ENCODE measurements around the gene DNM1L. TPM values are rescaled to one million over a fixed set of nuclear protein-coding genes. Genes with fewer than 3 reads are reported as not detected.
"Not testable (repeated sequence)": the region's sequence is repeated elsewhere in the genome, so short reads cannot be mapped to it uniquely, and the experiment has no call there.

DNM1L gene
- polyA plus RNA-seq, 3 donors: 23.6 to 45.6 (median 31.5) TPM

DNA sequence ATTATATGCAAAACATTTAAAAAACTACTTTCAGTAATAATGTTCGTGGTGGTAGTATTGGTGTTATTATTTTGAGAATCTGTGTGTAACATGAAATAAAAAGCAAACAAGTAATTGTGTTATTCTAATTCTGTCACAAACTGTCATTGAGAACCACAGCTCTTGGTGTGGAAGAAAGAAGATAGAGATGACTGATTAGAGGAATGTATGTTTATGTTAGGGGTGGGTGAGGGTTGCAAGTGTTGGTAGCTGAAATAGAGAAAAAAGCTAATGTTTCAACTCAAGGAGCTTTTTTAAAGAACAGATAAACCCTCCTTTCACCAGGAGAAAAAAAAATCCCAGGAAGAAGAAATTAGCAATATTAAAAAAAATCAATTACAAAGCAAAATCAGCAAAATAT, 18.3 kb downstream of the DNM1L start:
- peaks cover 19 to 44% of the 10 kb centered on the region in 2 donors for H3K36me3 Mint-ChIP-seq
- H3K27me3 Mint-ChIP-seq (ENCODE audit: low read depth in 3 of 3): peaks cover 0 to 1% (median 0%) of the 10 kb centered on the region in 3 donors
- Histone ChIP-seq H4K20me1 (ENCODE audit: insufficient read depth, low read length) (peaks cover 51% of the 10 kb centered on the region), H3K27me3 (ENCODE audit: control insufficient read depth in 2 of 2, insufficient read depth in 2 of 2, low read length in 2 of 2) (no peaks in the 10 kb centered on the region), H3K36me3 (replicated peaks in 1 of 2; ENCODE audit: control insufficient read depth in 1 of 2, insufficient read depth in 2 of 2, low read length in 2 of 2) (peaks cover 12 to 41% of the 10 kb centered on the region in 2 donors), H3K27ac (ENCODE audit: low read depth in 1 of 2, low read length in 2 of 2) (no peak overlapping the region), H2AFZ (ENCODE audit: insufficient read depth, low read depth, low read length, poor library complexity, severe bottlenecking) (no peak overlapping the region), H3K9ac (ENCODE audit: insufficient read depth, low read length, poor library complexity, severe bottlenecking) (no peak overlapping the region), H3K4me1 (ENCODE audit: control insufficient read depth in 1 of 2, insufficient read depth in 2 of 2, low read length in 2 of 2) (no peaks in the 10 kb centered on the region), H3K79me2 (ENCODE audit: insufficient read depth, low read length) (peaks cover 85% of the 10 kb centered on the region), H3K4me3 (replicated peaks in 1 of 3; ENCODE audit: low read depth in 2 of 3, low read length in 3 of 3) (no peak overlapping the region), H3K4me2 (replicated peaks; ENCODE audit: extremely low read depth, low read length, poor library complexity, severe bottlenecking) (no peak overlapping the region), H3K9me3 (replicated peaks in 1 of 2; ENCODE audit: control insufficient read depth in 1 of 2, insufficient read depth in 1 of 2, low read length in 2 of 2) (peaks cover 0 to 10% of the 10 kb centered on the region in 2 donors)
- TF ChIP-seq, protein P1, sequence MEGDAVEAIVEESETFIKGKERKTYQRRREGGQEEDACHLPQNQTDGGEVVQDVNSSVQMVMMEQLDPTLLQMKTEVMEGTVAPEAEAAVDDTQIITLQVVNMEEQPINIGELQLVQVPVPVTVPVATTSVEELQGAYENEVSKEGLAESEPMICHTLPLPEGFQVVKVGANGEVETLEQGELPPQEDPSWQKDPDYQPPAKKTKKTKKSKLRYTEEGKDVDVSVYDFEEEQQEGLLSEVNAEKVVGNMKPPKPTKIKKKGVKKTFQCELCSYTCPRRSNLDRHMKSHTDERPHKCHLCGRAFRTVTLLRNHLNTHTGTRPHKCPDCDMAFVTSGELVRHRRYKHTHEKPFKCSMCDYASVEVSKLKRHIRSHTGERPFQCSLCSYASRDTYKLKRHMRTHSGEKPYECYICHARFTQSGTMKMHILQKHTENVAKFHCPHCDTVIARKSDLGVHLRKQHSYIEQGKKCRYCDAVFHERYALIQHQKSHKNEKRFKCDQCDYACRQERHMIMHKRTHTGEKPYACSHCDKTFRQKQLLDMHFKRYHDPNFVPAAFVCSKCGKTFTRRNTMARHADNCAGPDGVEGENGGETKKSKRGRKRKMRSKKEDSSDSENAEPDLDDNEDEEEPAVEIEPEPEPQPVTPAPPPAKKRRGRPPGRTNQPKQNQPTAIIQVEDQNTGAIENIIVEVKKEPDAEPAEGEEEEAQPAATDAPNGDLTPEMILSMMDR (IDR thresholded peaks at IDR 0.05): no peak
- peak overlapping the region in 2 of 7 donors; percentile 4 to 5 for H3K27ac Mint-ChIP-seq
- WGBS (ENCODE audit: insufficient coverage): no CpG with 5 or more reads among the region's 1 CpG
- H3K9me3 Mint-ChIP-seq: peaks cover 3 to 6% (median 5%) of the 10 kb centered on the region in 7 donors
- no peaks in the 10 kb centered on the region for H3K4me1 Mint-ChIP-seq
- no peak for DNase-seq
- intact Hi-C loops (cut with micrococcal nuclease): no loop called here
- H3K4me3 Mint-ChIP-seq: no peak overlapping the region

DNA sequence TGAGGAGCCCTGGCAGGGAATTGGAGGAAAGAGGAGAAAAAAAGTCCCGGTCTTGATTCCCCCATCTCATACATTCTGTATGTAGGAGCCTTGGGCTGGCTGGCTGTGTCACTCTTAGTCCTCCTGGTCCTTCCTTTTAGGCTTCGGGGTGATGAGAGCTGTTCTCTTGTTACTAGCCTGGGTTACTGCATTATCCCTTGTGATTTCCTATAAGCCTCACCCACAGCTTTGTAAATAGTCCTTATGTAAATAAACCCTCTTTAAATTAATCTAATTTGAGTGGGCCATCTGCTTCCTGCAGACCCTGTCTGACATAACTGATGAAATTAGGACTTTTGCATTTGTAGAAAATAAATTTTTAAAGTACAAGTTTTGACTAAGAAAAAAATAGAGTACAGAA, 19.2 kb downstream of the DNM1L start:
- H3K9me3 Mint-ChIP-seq: peaks cover 3 to 6% (median 5%) of the 10 kb centered on the region in 7 donors
- no peak for DNase-seq

DNA sequence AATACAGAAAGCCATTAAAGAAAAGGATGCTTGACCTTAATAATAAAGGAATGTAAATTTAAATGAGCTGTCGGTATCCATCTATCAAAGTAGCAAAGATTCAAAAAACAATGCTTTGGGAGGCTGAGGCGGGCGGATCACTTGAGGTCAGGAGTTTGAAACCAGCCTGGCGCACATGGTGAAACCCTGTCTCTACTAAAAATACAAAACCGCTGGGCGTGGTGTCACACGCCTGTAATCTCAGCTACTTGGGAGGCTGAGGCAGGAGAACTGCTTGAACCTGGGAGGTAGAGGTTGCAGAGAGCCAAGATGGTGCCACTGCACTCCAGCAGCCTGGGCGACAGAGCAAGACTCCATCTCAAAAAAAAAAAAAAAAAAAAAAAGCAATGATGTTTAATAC, 20.3 kb downstream of the DNM1L start:
- H3K27ac Mint-ChIP-seq; H3K4me3 ChIP-seq (replicated peaks in 1 of 3; ENCODE audit: low read depth in 2 of 3, low read length in 3 of 3); H3K4me1 Mint-ChIP-seq; DNase-seq; intact Hi-C loops (cut with micrococcal nuclease); H3K4me3 Mint-ChIP-seq; H3K27me3 Mint-ChIP-seq (ENCODE audit: low read depth in 3 of 3); H3K9ac ChIP-seq (ENCODE audit: insufficient read depth, low read length, poor library complexity, severe bottlenecking); H3K27ac ChIP-seq (ENCODE audit: low read depth in 1 of 2, low read length in 2 of 2); H3K27me3 ChIP-seq (ENCODE audit: control insufficient read depth in 2 of 2, insufficient read depth in 2 of 2, low read length in 2 of 2); H3K9me3 ChIP-seq (replicated peaks in 1 of 2; ENCODE audit: control insufficient read depth in 1 of 2, insufficient read depth in 1 of 2, low read length in 2 of 2); H3K9me3 Mint-ChIP-seq; H3K4me2 ChIP-seq (replicated peaks; ENCODE audit: extremely low read depth, low read length, poor library complexity, severe bottlenecking); H3K4me1 ChIP-seq (ENCODE audit: control insufficient read depth in 1 of 2, insufficient read depth in 2 of 2, low read length in 2 of 2); H2AFZ ChIP-seq (ENCODE audit: insufficient read depth, low read depth, low read length, poor library complexity, severe bottlenecking): not testable (repeated sequence)
- H3K36me3 Mint-ChIP-seq: peaks cover 24 to 47% of the 10 kb centered on the region in 2 donors
- Histone ChIP-seq H4K20me1 (ENCODE audit: insufficient read depth, low read length) (peaks cover 32% of the 10 kb centered on the region), H3K79me2 (ENCODE audit: insufficient read depth, low read length) (peaks cover 66% of the 10 kb centered on the region), H3K36me3 (replicated peaks in 1 of 2; ENCODE audit: control insufficient read depth in 1 of 2, insufficient read depth in 2 of 2, low read length in 2 of 2) (peaks cover 25 to 42% of the 10 kb centered on the region in 2 donors)
- 95% methylated on average over 3 of the region's 8 CpGs for WGBS (ENCODE audit: insufficient coverage)

More for the DNA sequence above, 19.2 kb downstream of the DNM1L start:
- WGBS (ENCODE audit: insufficient coverage): no CpG with 5 or more reads among the region's 2 CpGs
- no peak overlapping the region for H2AFZ ChIP-seq (ENCODE audit: insufficient read depth, low read depth, low read length, poor library complexity, severe bottlenecking)
- Mint-ChIP-seq H3K4me1 (no peaks in the 10 kb centered on the region), H3K36me3 (peaks cover 25 to 49% of the 10 kb centered on the region in 2 donors), H3K4me3 (no peak overlapping the region), H3K27me3 (ENCODE audit: low read depth in 3 of 3) (peaks cover 0 to 1% (median 0%) of the 10 kb centered on the region in 3 donors), H3K27ac (peak overlapping the region in 5 of 7 donors; percentile 10 to 58 (median 42))
- H3K27ac ChIP-seq (ENCODE audit: low read depth in 1 of 2, low read length in 2 of 2): no peak overlapping the region
- peaks cover 77% of the 10 kb centered on the region for H3K79me2 ChIP-seq (ENCODE audit: insufficient read depth, low read length)
- H3K9me3 ChIP-seq (replicated peaks in 1 of 2; ENCODE audit: control insufficient read depth in 1 of 2, insufficient read depth in 1 of 2, low read length in 2 of 2): peaks cover 0 to 10% of the 10 kb centered on the region in 2 donors
- no peak overlapping the region for H3K4me3 ChIP-seq (replicated peaks in 1 of 3; ENCODE audit: low read depth in 2 of 3, low read length in 3 of 3)
- no peaks in the 10 kb centered on the region for H3K27me3 ChIP-seq (ENCODE audit: control insufficient read depth in 2 of 2, insufficient read depth in 2 of 2, low read length in 2 of 2)
- H3K4me1 ChIP-seq (ENCODE audit: control insufficient read depth in 1 of 2, insufficient read depth in 2 of 2, low read length in 2 of 2): no peaks in the 10 kb centered on the region
- H3K36me3 ChIP-seq (replicated peaks in 1 of 2; ENCODE audit: control insufficient read depth in 1 of 2, insufficient read depth in 2 of 2, low read length in 2 of 2): peaks cover 19 to 48% of the 10 kb centered on the region in 2 donors
- TF ChIP-seq, protein P1 (IDR thresholded peaks at IDR 0.05): no peak
- no peak overlapping the region for H3K4me2 ChIP-seq (replicated peaks; ENCODE audit: extremely low read depth, low read length, poor library complexity, severe bottlenecking)
- H3K9ac ChIP-seq (ENCODE audit: insufficient read depth, low read length, poor library complexity, severe bottlenecking): no peak overlapping the region
- peaks cover 42% of the 10 kb centered on the region for H4K20me1 ChIP-seq (ENCODE audit: insufficient read depth, low read length)
- intact Hi-C loops (cut with micrococcal nuclease): no loop called here

Data from CD14-positive monocyte (primary cell).